ENCODE measurements around the gene PDE8A.
"Not testable (repeated sequence)": the region's sequence is repeated elsewhere in the genome, so short reads cannot be mapped to it uniquely, and the experiment has no call there.

PDE8A gene

GRCh38 chr15:84961114-84961452 is 20.6 kb upstream of the PDE8A start:
- no peak for DNase-seq

- no peak for DNase-seq
These were observed 19.9 kb upstream of the PDE8A start for GRCh38 chr15:84961707-84962106.

GRCh38 chr15:84962955-84963354 is 18.7 kb upstream of the PDE8A start:
- no peak for DNase-seq

GRCh38 chr15:84967380-84967779 is 14.3 kb upstream of the PDE8A start:
- no peak for DNase-seq

GRCh38 chr15:84968301-84968700 is 13.4 kb upstream of the PDE8A start:
- no peak for DNase-seq

GRCh38 chr15:84969257-84969656 is 12.4 kb upstream of the PDE8A start:
- DNase-seq, result no peak

GRCh38 chr15:84970843-84971242 is 10.8 kb upstream of the PDE8A start:
- no peak for DNase-seq

- no peak for DNase-seq
These were observed 7.9 kb upstream of the PDE8A start for GRCh38 chr15:84973492-84974460.

GRCh38 chr15:84975871-84976351 is 5.7 kb upstream of the PDE8A start:
- no peak for DNase-seq

- DNase-seq, result no peak
These were observed 4.8 kb upstream of the PDE8A start for GRCh38 chr15:84976746-84977345.

- DNase-seq, result no peak
These were observed 2.0 kb upstream of the PDE8A start for GRCh38 chr15:84979651-84980050.

- peak; percentile 89 for DNase-seq
These were observed 1.2 kb upstream of the PDE8A start for GRCh38 chr15:84980196-84981053.

GRCh38 chr15:84981054-84981710 is 474 bp upstream of the PDE8A start:
- DNase-seq, result peak; percentile 96

GRCh38 chr15:84982301-84982920 is 755 bp downstream of the PDE8A start:
- DNase-seq, result peak; percentile 72

GRCh38 chr15:84983294-84983693 is 1.6 kb downstream of the PDE8A start:
- no peak for DNase-seq

GRCh38 chr15:84983711-84984110 is 2.1 kb downstream of the PDE8A start:
- DNase-seq, result no peak

GRCh38 chr15:84985158-84985557 is 3.5 kb downstream of the PDE8A start:
- no peak for DNase-seq

GRCh38 chr15:84987351-84987750 is 5.7 kb downstream of the PDE8A start:
- DNase-seq, result not testable (repeated sequence)

- DNase-seq, result peak; percentile 26
These were observed 6.4 kb downstream of the PDE8A start for GRCh38 chr15:84987949-84988624.

GRCh38 chr15:84988909-84989644 is 7.4 kb downstream of the PDE8A start:
- DNase-seq, result no peak

GRCh38 chr15:84990507-84990906 is 8.9 kb downstream of the PDE8A start:
- no peak for DNase-seq

Measured in CD4-positive, alpha-beta T cell treated with Interleukin-17A for 1 hour (primary cell).